Caco-2 (cell line): ENCODE data around the gene SLBP. TPM values are rescaled to one million over a fixed set of nuclear protein-coding genes. Genes with fewer than 3 reads are reported as not detected.

Source experiments
- BruUV-seq: library from RNA; stranded (reverse); fragments of 400-500 nt; replicated peaks from 2 replicates; lab custom pipeline; 2021; lab: Mats Ljungman, UMichigan
- CTCF ChIA-PET: fragments of 300-600 bp; sonication (Branson Sonifier 250); formaldehyde crosslinking; loops from one replicate; lab custom pipeline; 2022; ENCODE audit warnings: antibody characterized with exemption; lab: Charles Lee
- POLR2A ChIA-PET: fragments of 300-600 bp; sonication (Branson Sonifier 250); formaldehyde crosslinking; loops from one replicate; lab custom pipeline; 2022; ENCODE audit warnings: antibody characterized with exemption; lab: Charles Lee
- DNase-seq, 2 experiments: peaks; one replicate each; pipeline versions ENCODE4 v3.0.0 to v3.0.0-alpha.2; 2020 to 2022
- H3K27me3 ChIP-seq: replicated peaks from 2 replicates; pipeline ENCODE4 v1.6.0; 2011; ENCODE audit warnings: low read length; ENCODE audit not compliant: control insufficient read depth, insufficient read depth
- H3K36me3 ChIP-seq: 2 replicates; pipeline ENCODE4 v1.5.1; 2011; ENCODE audit warnings: low read length; ENCODE audit not compliant: control insufficient read depth, insufficient read depth
- H3K4me1 ChIP-seq: fragments of 250-450 bp; sonication (Bioruptor Pico); 2 replicates; pipeline ENCODE4 v1.5.1; 2020; ENCODE audit warnings: mild to moderate bottlenecking
- H3K4me3 ChIP-seq: 2 replicates; pipeline ENCODE4 v1.5.1; 2011; ENCODE audit warnings: low read depth, mild to moderate bottlenecking, control low read depth, low read length
- H3K9me3 ChIP-seq: fragments of 250-450 bp; sonication (Bioruptor Pico); 2 replicates; pipeline ENCODE4 v1.5.1; 2020; ENCODE audit warnings: mild to moderate bottlenecking, moderate library complexity
- H3K27ac Mint-ChIP-seq: one replicate; pipeline ENCODE4 v1.8.0; 2022; ENCODE audit warnings: mixed read lengths; ENCODE audit not compliant: unreplicated experiment
- H3K27me3 Mint-ChIP-seq: one replicate; pipeline ENCODE4 v1.8.0; 2022; ENCODE audit warnings: mixed read lengths; ENCODE audit not compliant: insufficient read depth, unreplicated experiment
- H3K36me3 Mint-ChIP-seq: one replicate; pipeline ENCODE4 v1.8.0; 2022; ENCODE audit warnings: mild to moderate bottlenecking, mixed read lengths; ENCODE audit not compliant: insufficient read depth, unreplicated experiment
- H3K4me1 Mint-ChIP-seq: one replicate; pipeline ENCODE4 v1.8.0; 2022; ENCODE audit warnings: low read depth, mixed read lengths; ENCODE audit not compliant: unreplicated experiment
- H3K4me3 Mint-ChIP-seq: one replicate; pipeline ENCODE4 v1.8.0; 2022; ENCODE audit warnings: mild to moderate bottlenecking, moderate library complexity, mixed read lengths; ENCODE audit not compliant: unreplicated experiment
- H3K9me3 Mint-ChIP-seq: one replicate; pipeline ENCODE4 v1.8.0; 2022; ENCODE audit warnings: mixed read lengths; ENCODE audit not compliant: unreplicated experiment
- CTCF ChIP-seq, 2 experiments: fragments of 200-600 bp in 1 of 2; IDR thresholded peaks; 1 replicate in 1 of 2; 2 replicates in 1 of 2; pipeline versions ENCODE4 v1.5.1 to v1.8.0; 2011 to 2022; ENCODE audit warnings: antibody characterized with exemption in 1 of 2, control low read depth in 1 of 2, inconsistent platforms in 1 of 2, low read depth in 1 of 2, low read length in 1 of 2, mild to moderate bottlenecking in 1 of 2, moderate library complexity in 1 of 2; ENCODE audit not compliant: insufficient read depth in 1 of 2, severe bottlenecking in 1 of 2, unreplicated experiment in 1 of 2
- intact Hi-C: fragments of 100-400 bp; cut with micrococcal nuclease; formaldehyde crosslinking; loops from one replicate; pipeline ENCODE4 v1.10.0; 2022; ENCODE audit not compliant: unreplicated experiment
- total RNA-seq: library from RNA; stranded (reverse); gene quantifications from 2 replicates; pipeline ENCODE4 v1.2.3, GENCODE V29; 2022

The SLBP gene
- total RNA-seq, 1 experiment from 2014 or later = 116 TPM

GRCh38 chr4:1651609-1652008 is 60.5 kb downstream of the SLBP start:
- no peak overlapping the region for H3K4me3 ChIP-seq
- DNase-seq = no peak
- H3K27me3 ChIP-seq = no peaks in the 10 kb centered on the region
- H3K4me3 Mint-ChIP-seq = no peak overlapping the region
- no peaks in the 10 kb centered on the region for H3K36me3 ChIP-seq
- no TSS peak for BruUV-seq
- intact Hi-C loops = no loop called here
- no peak overlapping the region for H3K27ac Mint-ChIP-seq
- H3K9me3 ChIP-seq = no peaks in the 10 kb centered on the region
- no peaks in the 10 kb centered on the region for H3K4me1 ChIP-seq
- no peak for TF ChIP-seq CTCF (IDR thresholded peaks at IDR 0.05; ENCODE audit: insufficient read depth in 1 of 2, low read depth in 1 of 2, low read length in 1 of 2, severe bottlenecking in 1 of 2, unreplicated experiment in 1 of 2)
- H3K36me3 Mint-ChIP-seq = no peaks in the 10 kb centered on the region
- H3K27me3 Mint-ChIP-seq = no peaks in the 10 kb centered on the region
- ChIA-PET CTCF (no interaction called here), POLR2A (no interaction called here)
- H3K9me3 Mint-ChIP-seq = no peaks in the 10 kb centered on the region
- no peaks in the 10 kb centered on the region for H3K4me1 Mint-ChIP-seq

GRCh38 chr4:1648962-1649361 is 63.2 kb downstream of the SLBP start:
- Histone ChIP-seq H3K27me3 (no peaks in the 10 kb centered on the region), H3K4me3 (no peak overlapping the region), H3K4me1 (no peaks in the 10 kb centered on the region), H3K36me3 (no peaks in the 10 kb centered on the region), H3K9me3 (no peaks in the 10 kb centered on the region)
- no peak for DNase-seq
- Mint-ChIP-seq H3K9me3 (no peaks in the 10 kb centered on the region), H3K4me3 (no peak overlapping the region), H3K27ac (no peak overlapping the region), H3K4me1 (no peaks in the 10 kb centered on the region), H3K27me3 (no peaks in the 10 kb centered on the region), H3K36me3 (no peaks in the 10 kb centered on the region)
- TF ChIP-seq CTCF (IDR thresholded peaks at IDR 0.05; ENCODE audit: insufficient read depth in 1 of 2, low read depth in 1 of 2, low read length in 1 of 2, severe bottlenecking in 1 of 2, unreplicated experiment in 1 of 2) = no peak
- BruUV-seq = no TSS peak
- ChIA-PET POLR2A (no interaction called here), CTCF (interaction anchor here (0.5 kb wide), 1 partner anchor 190 kb away, joined by 4 read pairs; no protein-coding TSS in a partner anchor)
- intact Hi-C loops = no loop called here

- TF ChIP-seq CTCF (IDR thresholded peaks at IDR 0.05; ENCODE audit: insufficient read depth in 1 of 2, low read depth in 1 of 2, low read length in 1 of 2, severe bottlenecking in 1 of 2, unreplicated experiment in 1 of 2) = no peak
- Mint-ChIP-seq H3K36me3 (no peaks in the 10 kb centered on the region), H3K9me3 (no peaks in the 10 kb centered on the region), H3K27me3 (no peaks in the 10 kb centered on the region), H3K27ac (no peak overlapping the region), H3K4me3 (no peak overlapping the region), H3K4me1 (no peaks in the 10 kb centered on the region)
- Histone ChIP-seq H3K4me3 (no peak overlapping the region), H3K36me3 (no peaks in the 10 kb centered on the region), H3K27me3 (no peaks in the 10 kb centered on the region), H3K9me3 (no peaks in the 10 kb centered on the region), H3K4me1 (no peaks in the 10 kb centered on the region)
- no peak for DNase-seq
- ChIA-PET POLR2A (no interaction called here), CTCF (no interaction called here)
- no TSS peak for BruUV-seq
- intact Hi-C loops = no loop called here
These were observed 64.7 kb downstream of the SLBP start for GRCh38 chr4:1647432-1647831.
